IgD-negative memory B cell (primary cell): ENCODE data around the gene SERTM1. TPM values are rescaled to one million over a fixed set of nuclear protein-coding genes. Genes with fewer than 3 reads are reported as not detected.

Experiments used
- H3K27ac Mint-ChIP-seq, 3 donors: one replicate each; pipeline ENCODE4 v1.8.0; 2020 to 2022; ENCODE audit warnings: mild to moderate bottlenecking in 3 of 3, mixed read lengths in 3 of 3, moderate library complexity in 1 of 3
- H3K27me3 Mint-ChIP-seq: one replicate; pipeline ENCODE4 v1.8.0; 2021; ENCODE audit warnings: mixed read lengths
- H3K36me3 Mint-ChIP-seq: one replicate; pipeline ENCODE4 v1.8.0; 2020; ENCODE audit warnings: mild to moderate bottlenecking, mixed read lengths
- H3K4me1 Mint-ChIP-seq, 3 donors: one replicate each; pipeline ENCODE4 v1.8.0; 2020 to 2022; ENCODE audit warnings: mixed read lengths in 3 of 3, mild to moderate bottlenecking in 1 of 3
- H3K4me3 Mint-ChIP-seq, 4 donors: one replicate each; pipeline ENCODE4 v1.8.0; 2020 to 2022; ENCODE audit warnings: mild to moderate bottlenecking in 4 of 4, mixed read lengths in 4 of 4, moderate library complexity in 3 of 4
- H3K9me3 Mint-ChIP-seq, 3 donors: one replicate each; pipeline ENCODE4 v1.8.0; 2020 to 2021; ENCODE audit warnings: mixed read lengths in 3 of 3, mild to moderate bottlenecking in 1 of 3
- polyA plus RNA-seq: library from polyadenylated mRNA; unstranded; fragments of 300-500 nt; fragmentation: Illumina TruSeq; gene quantifications from one replicate; pipeline ENCODE4 v1.2.3, GENCODE V29; 2021

The SERTM1 gene
- polyA plus RNA-seq, 1 donor from 2014 or later, result not detected

GRCh38 chr13:36683701-36684100 is 9.9 kb downstream of the SERTM1 start:
- peaks cover 1% of the 10 kb centered on the region for H3K36me3 Mint-ChIP-seq
- no peak overlapping the region for H3K4me3 Mint-ChIP-seq
- no peaks in the 10 kb centered on the region for H3K4me1 Mint-ChIP-seq

DNA sequence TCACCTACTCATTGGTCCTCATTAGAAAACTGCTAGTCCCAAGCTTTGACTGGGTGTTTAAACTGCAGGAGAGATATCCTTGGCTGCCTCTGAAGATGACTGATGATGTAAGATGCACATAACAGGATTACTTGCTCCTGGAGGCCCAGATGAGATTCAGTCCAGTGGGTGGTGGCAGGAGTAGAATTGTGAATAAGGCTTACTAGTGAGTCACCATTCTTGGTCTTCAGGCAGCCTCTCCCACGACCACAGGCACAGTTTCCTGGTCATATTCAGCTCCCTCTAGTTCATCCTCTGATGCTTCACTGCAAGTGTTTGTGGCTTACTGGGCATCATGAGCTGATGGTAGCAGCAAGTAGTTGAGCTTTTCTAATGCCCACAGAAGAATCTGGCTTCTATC is 12.1 kb downstream of the SERTM1 start:
- H3K36me3 Mint-ChIP-seq, result peaks cover 1% of the 10 kb centered on the region
- H3K4me3 Mint-ChIP-seq, result no peak overlapping the region
- no peak overlapping the region for H3K27ac Mint-ChIP-seq
- peaks cover 0 to 2% (median 0%) of the 10 kb centered on the region in 3 donors for H3K9me3 Mint-ChIP-seq
- no peaks in the 10 kb centered on the region for H3K27me3 Mint-ChIP-seq
- H3K4me1 Mint-ChIP-seq, result no peaks in the 10 kb centered on the region

More at GRCh38 chr13:36683701-36684100, 9.9 kb downstream of the SERTM1 start:
- Mint-ChIP-seq H3K27ac (no peak overlapping the region), H3K9me3 (peaks cover 0 to 2% (median 0%) of the 10 kb centered on the region in 3 donors), H3K27me3 (no peaks in the 10 kb centered on the region)

DNA sequence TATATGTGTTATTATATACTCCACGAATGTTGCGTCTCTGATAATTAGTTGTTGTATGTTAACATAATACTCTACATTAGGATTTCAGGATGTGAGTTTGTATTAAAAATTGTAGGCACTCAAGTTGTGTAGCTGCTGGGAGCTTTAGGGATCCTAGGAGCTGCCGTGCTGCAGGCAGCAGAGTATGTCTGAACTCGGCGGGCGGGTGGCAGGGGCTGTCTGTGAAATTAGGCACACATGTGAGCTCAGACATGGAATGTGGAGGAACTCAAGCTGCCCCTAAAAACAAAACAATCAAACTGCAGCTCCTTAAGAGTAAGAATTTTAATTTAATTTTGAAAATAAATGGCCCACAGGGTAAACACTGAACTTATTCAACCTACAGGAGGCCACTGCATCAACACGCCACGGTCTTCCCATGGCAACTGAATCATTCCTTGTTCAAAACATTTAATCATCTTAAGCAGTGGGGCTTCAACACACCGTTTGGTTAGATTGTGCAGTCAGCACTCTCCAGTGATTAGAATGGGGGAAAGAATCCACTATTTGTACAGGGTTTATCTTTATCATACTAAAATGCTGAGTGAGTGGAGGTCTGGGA is 22.7 kb downstream of the SERTM1 start:
- no peaks in the 10 kb centered on the region for H3K36me3 Mint-ChIP-seq
- H3K4me1 Mint-ChIP-seq, result no peaks in the 10 kb centered on the region
- peaks cover 7% of the 10 kb centered on the region for H3K27me3 Mint-ChIP-seq
- no peaks in the 10 kb centered on the region for H3K9me3 Mint-ChIP-seq
- no peak overlapping the region for H3K4me3 Mint-ChIP-seq
- no peak overlapping the region for H3K27ac Mint-ChIP-seq

DNA sequence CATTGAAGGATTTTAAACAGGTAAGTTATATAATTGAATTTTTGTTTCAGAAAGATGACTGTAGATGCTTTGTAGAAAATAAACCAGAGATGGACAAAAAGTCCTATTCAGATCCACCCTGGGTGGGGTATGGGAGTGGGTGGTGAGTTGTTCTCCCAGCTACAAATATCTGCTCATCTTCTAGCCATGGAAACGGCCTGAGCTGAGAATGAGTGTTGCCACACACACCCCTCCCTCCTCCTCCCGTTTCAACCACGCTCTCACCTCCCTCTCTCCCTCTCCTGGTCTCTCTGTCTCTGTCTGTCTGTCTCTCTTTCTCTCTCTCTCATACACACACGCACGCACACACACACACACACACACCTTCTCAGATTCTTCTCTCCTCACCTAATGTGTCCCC is 26.4 kb downstream of the SERTM1 start:
- H3K4me3 Mint-ChIP-seq, result no peak overlapping the region
- peaks cover 3% of the 10 kb centered on the region for H3K27me3 Mint-ChIP-seq
- no peak overlapping the region for H3K27ac Mint-ChIP-seq
- H3K36me3 Mint-ChIP-seq, result no peaks in the 10 kb centered on the region
- H3K4me1 Mint-ChIP-seq, result no peaks in the 10 kb centered on the region
- H3K9me3 Mint-ChIP-seq, result no peaks in the 10 kb centered on the region

- Mint-ChIP-seq H3K4me1 (no peaks in the 10 kb centered on the region), H3K27ac (no peak overlapping the region), H3K9me3 (no peaks in the 10 kb centered on the region), H3K4me3 (no peak overlapping the region), H3K27me3 (peaks cover 3% of the 10 kb centered on the region), H3K36me3 (no peaks in the 10 kb centered on the region)
These were observed 32.9 kb downstream of the SERTM1 start for GRCh38 chr13:36706755-36707154.

DNA sequence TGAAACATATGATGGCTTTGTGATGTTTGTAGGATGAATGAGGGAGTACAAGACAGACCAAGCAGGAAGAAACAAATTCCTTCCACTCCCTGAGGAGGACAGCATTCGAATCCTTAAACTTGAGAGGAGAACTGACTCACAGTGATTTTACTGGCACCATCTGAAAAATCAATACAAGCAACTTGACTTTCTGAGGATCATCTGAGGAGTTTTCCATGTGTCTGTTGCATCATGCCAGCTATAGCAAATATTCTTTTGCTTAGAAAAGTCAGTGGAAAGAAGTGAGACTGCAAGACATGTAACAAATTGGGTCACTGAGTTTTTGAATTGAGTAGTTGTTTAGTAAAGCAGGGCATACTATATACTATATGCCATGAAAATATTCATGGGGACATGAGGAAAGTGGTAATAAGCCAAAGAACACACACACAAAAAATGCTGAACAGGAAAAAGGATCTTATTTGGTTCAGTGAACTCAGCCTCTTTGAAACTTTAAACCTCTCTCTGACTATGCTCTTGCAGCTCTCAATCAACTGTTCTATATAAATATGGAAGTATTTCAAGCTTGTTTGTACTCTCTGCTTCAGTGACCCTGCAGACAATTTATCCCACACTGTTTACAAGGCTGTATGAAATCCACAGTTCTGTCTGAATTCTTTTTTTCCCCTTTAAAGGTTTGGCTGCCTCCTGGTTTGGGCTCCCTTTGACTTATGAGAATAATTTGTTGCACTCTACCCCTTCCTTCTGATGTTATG is 35.5 kb downstream of the SERTM1 start:
- Mint-ChIP-seq H3K27ac (peak overlapping the region in 1 of 3 donors; percentile 9), H3K4me3 (no peak overlapping the region), H3K36me3 (no peaks in the 10 kb centered on the region), H3K9me3 (no peaks in the 10 kb centered on the region), H3K4me1 (no peaks in the 10 kb centered on the region), H3K27me3 (peaks cover 3% of the 10 kb centered on the region)

- Mint-ChIP-seq H3K27me3 (peaks cover 3% of the 10 kb centered on the region), H3K36me3 (no peaks in the 10 kb centered on the region), H3K27ac (no peak overlapping the region), H3K9me3 (no peaks in the 10 kb centered on the region), H3K4me3 (no peak overlapping the region), H3K4me1 (no peaks in the 10 kb centered on the region)
These were observed 36.6 kb downstream of the SERTM1 start for GRCh38 chr13:36710396-36710795.

GRCh38 chr13:36712290-36712689 is 38.5 kb downstream of the SERTM1 start:
- Mint-ChIP-seq H3K27me3 (peaks cover 3% of the 10 kb centered on the region), H3K9me3 (no peaks in the 10 kb centered on the region), H3K36me3 (no peaks in the 10 kb centered on the region), H3K4me1 (no peaks in the 10 kb centered on the region), H3K27ac (no peak overlapping the region), H3K4me3 (no peak overlapping the region)

DNA sequence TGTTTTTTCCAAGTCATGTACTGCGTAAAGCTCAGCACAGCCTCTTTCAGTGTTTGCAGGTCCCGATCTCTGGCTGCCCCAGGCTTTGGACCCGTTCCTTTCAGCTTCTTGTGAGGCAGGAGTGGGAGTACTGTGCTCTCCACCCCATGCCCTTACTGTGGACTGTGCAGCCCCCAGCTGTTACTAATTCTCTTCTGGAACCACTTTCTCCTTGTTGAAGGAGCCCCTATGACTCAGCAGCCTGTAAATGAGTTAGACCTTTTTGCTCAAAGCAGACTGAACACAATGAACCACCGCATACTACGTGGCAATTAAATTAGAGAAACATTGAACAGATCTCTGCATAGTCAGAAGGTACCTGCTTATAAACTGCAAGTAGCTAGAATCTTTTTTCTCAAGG is 39.0 kb downstream of the SERTM1 start:
- no peak overlapping the region for H3K4me3 Mint-ChIP-seq
- H3K27me3 Mint-ChIP-seq, result peaks cover 3% of the 10 kb centered on the region
- H3K9me3 Mint-ChIP-seq, result no peaks in the 10 kb centered on the region
- H3K27ac Mint-ChIP-seq, result no peak overlapping the region
- H3K36me3 Mint-ChIP-seq, result no peaks in the 10 kb centered on the region
- no peaks in the 10 kb centered on the region for H3K4me1 Mint-ChIP-seq

DNA sequence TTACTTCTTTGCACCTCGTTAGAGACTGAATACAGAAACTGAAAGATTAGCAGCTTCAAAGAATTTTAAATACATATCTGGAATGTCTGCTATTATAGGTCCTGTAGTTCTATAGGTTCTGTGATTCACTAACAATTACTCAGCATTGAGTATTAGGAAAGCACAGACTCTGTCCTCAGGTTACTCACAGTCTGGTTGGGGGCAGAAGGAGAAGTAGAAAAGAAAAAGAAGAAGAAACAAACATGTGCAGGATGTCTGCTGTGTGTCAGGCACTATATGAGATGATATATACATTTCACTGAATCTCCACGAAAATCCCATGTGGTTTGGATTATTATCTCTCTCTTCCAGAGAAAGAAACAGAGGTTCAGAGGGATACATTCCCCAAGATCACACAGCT is 40.1 kb downstream of the SERTM1 start:
- Mint-ChIP-seq H3K9me3 (no peaks in the 10 kb centered on the region), H3K4me1 (no peaks in the 10 kb centered on the region), H3K4me3 (no peak overlapping the region), H3K36me3 (no peaks in the 10 kb centered on the region), H3K27ac (no peak overlapping the region), H3K27me3 (peaks cover 3% of the 10 kb centered on the region)

GRCh38 chr13:36715841-36716240 is 42.0 kb downstream of the SERTM1 start:
- no peaks in the 10 kb centered on the region for H3K9me3 Mint-ChIP-seq
- H3K36me3 Mint-ChIP-seq, result no peaks in the 10 kb centered on the region
- H3K27me3 Mint-ChIP-seq, result peaks cover 2% of the 10 kb centered on the region
- no peaks in the 10 kb centered on the region for H3K4me1 Mint-ChIP-seq
- H3K4me3 Mint-ChIP-seq, result no peak overlapping the region
- H3K27ac Mint-ChIP-seq, result no peak overlapping the region

DNA sequence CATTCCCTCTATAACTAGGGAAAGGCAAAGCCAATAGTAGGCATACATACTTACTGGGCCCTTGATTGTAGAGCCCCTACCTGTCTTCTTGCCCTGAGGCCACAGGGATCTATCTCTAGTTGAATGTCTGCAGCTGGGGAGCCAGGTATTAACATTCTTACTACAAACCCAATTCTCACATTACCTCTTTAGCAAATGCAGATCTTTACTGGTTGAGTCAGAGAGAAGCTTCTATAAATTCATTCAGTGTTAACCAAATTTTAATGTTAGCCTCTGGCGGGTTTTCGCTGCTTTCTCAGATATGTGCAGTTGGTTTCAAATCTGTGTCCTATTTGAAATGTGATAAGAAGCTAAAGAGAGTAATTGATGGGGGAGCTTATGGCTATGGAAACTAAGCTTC is 43.2 kb downstream of the SERTM1 start:
- H3K27ac Mint-ChIP-seq, result no peak overlapping the region
- H3K36me3 Mint-ChIP-seq, result no peaks in the 10 kb centered on the region
- no peaks in the 10 kb centered on the region for H3K9me3 Mint-ChIP-seq
- H3K4me1 Mint-ChIP-seq, result no peaks in the 10 kb centered on the region
- H3K4me3 Mint-ChIP-seq, result no peak overlapping the region
- peaks cover 7% of the 10 kb centered on the region for H3K27me3 Mint-ChIP-seq

DNA sequence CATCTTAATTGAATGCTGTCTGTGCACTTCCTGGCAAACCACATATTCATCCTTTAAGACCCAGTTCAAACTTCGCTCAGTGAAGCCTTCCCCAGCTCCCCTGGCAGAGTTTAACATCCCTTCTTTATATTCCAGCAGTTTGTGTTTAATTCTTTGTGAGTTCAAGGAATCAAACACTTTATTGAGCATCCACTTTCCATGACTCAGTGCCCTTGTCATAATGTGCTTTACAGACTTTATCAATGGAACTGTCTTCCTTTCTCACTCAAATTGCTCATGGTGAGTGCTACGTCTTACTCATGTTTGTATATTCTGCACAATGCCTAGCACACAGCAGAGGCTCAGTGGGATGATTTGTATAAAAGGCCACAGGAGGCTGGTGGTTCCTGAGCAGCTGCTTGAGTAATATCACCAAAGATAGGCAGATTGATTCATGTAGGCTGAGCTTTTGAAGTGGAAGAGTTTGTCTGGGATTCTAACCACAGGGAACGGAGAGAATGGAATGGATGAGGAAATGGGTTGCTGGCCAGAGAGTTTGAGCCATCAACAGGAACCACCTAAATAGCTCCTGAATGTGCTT is 44.2 kb downstream of the SERTM1 start:
- no peak overlapping the region for H3K27ac Mint-ChIP-seq
- no peaks in the 10 kb centered on the region for H3K9me3 Mint-ChIP-seq
- H3K4me1 Mint-ChIP-seq, result no peaks in the 10 kb centered on the region
- H3K27me3 Mint-ChIP-seq, result peaks cover 7% of the 10 kb centered on the region
- no peaks in the 10 kb centered on the region for H3K36me3 Mint-ChIP-seq
- no peak overlapping the region for H3K4me3 Mint-ChIP-seq

GRCh38 chr13:36718686-36719085 is 44.9 kb downstream of the SERTM1 start:
- no peaks in the 10 kb centered on the region for H3K9me3 Mint-ChIP-seq
- peaks cover 7% of the 10 kb centered on the region for H3K27me3 Mint-ChIP-seq
- H3K27ac Mint-ChIP-seq, result peak overlapping the region in 1 of 3 donors; percentile 7
- no peaks in the 10 kb centered on the region for H3K36me3 Mint-ChIP-seq
- no peak overlapping the region for H3K4me3 Mint-ChIP-seq
- no peaks in the 10 kb centered on the region for H3K4me1 Mint-ChIP-seq

- Mint-ChIP-seq H3K27ac (no peak overlapping the region), H3K36me3 (peaks cover 2% of the 10 kb centered on the region), H3K9me3 (no peaks in the 10 kb centered on the region), H3K27me3 (peaks cover 9% of the 10 kb centered on the region), H3K4me1 (no peaks in the 10 kb centered on the region), H3K4me3 (no peak overlapping the region)
These were observed 50.3 kb downstream of the SERTM1 start for GRCh38 chr13:36724141-36724540.

GRCh38 chr13:36725936-36726335 is 52.1 kb downstream of the SERTM1 start:
- Mint-ChIP-seq H3K27me3 (peaks cover 5% of the 10 kb centered on the region), H3K27ac (peak overlapping the region in 1 of 3 donors; percentile 11), H3K9me3 (no peaks in the 10 kb centered on the region), H3K36me3 (peaks cover 2% of the 10 kb centered on the region), H3K4me3 (no peak overlapping the region), H3K4me1 (no peaks in the 10 kb centered on the region)
